ENCODE results near the gene COBL. TPM values are rescaled to one million over a fixed set of nuclear protein-coding genes. Genes with fewer than 3 reads are reported as not detected.

Gene COBL
- total and polyA plus RNA-seq, 2 of the 8 experiments (the other 6 are each of a cell fraction or from before 2014, with no cell fraction given) = 13.8 to 40.4 TPM

DNA sequence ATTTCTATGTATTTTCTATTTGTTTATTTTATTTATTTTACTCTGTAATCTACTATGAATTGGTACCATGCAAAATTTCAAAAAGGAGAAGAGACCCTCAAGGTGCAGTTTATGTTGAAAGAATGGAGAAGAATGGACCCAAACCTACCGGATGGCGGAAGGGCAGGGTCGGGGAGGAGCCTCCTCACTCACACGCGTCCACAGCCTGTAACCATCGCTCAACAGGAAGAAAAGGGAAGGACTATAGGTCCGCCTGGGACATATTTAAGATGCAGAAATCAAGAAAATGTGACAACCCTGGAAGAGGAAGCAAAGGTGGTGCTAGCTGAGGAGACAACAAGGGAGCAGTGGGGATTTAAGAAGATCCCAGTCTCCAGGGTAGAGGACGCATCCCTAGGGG is 158.4 kb downstream of the COBL start:
- Histone ChIP-seq H3K18ac (ENCODE audit: extremely low read depth, low read length) (no peak overlapping the region), H3K14ac (ENCODE audit: insufficient read length) (no peak overlapping the region), H3K79me2 (ENCODE audit: control insufficient read depth in 1 of 2, insufficient read depth in 2 of 2, low read length in 2 of 2) (no peaks in the 10 kb centered on the region), H3K4ac (replicated peaks; ENCODE audit: insufficient read length, low read depth, low read length) (no peak overlapping the region), H4K8ac (ENCODE audit: extremely low read depth, insufficient read depth, low read length) (peak overlapping the region; percentile 18; the same call in 1 of the 2 replicates), H3K56ac (replicated peaks; ENCODE audit: insufficient read length, low read depth, low read length) (no peak overlapping the region), H3K23me2 (ENCODE audit: low read depth, low read length) (no peaks in the 10 kb centered on the region; the same call in 1 of the 2 replicates), H2BK120ac (replicated peaks; ENCODE audit: low read depth, low read length) (no peak overlapping the region), H3K27ac (ENCODE audit: low read depth, low read length) (no peak overlapping the region), H2AFZ (ENCODE audit: low read length) (no peak overlapping the region), H3K27me3 (replicated peaks in 1 of 4; ENCODE audit: control insufficient read depth in 3 of 4, extremely low read depth in 1 of 4, insufficient read depth in 3 of 4, low read length in 3 of 4) (no peaks in the 10 kb centered on the region), H3K9ac (replicated peaks in 1 of 4; ENCODE audit: extremely low read depth in 1 of 4, low read depth in 3 of 4, low read length in 3 of 4) (no peak overlapping the region), H4K5ac (ENCODE audit: insufficient read length, low read depth, low read length) (no peak overlapping the region), H3K4me3 (ENCODE audit: extremely low read depth in 1 of 4, insufficient read depth in 2 of 4, low read depth in 3 of 4, low read length in 4 of 4) (no peak overlapping the region), H3K4me2 (ENCODE audit: insufficient read depth in 1 of 2, low read depth in 2 of 2, low read length in 2 of 2) (no peak overlapping the region), H2BK20ac (ENCODE audit: low read length) (no peak overlapping the region), H4K20me1 (replicated peaks in 1 of 2; ENCODE audit: control insufficient read depth in 1 of 2, insufficient read depth in 2 of 2, low read length in 2 of 2) (no peaks in the 10 kb centered on the region), H2BK5ac (ENCODE audit: low read depth, low read length) (no peak overlapping the region), H3K36me3 (ENCODE audit: control insufficient read depth in 2 of 4, insufficient read depth in 4 of 4, low read length in 3 of 4) (no peaks in the 10 kb centered on the region), H3K4me1 (replicated peaks in 1 of 4; ENCODE audit: control insufficient read depth in 3 of 4, insufficient read depth in 4 of 4, low read length in 3 of 4) (peaks cover 0 to 4% (median 0%) of the 10 kb centered on the region in 4 experiments; a peak in 2 of 7 replicates), H3K23ac (ENCODE audit: insufficient read length) (no peak overlapping the region), H3K79me1 (ENCODE audit: low read depth, low read length) (no peaks in the 10 kb centered on the region; the same call in 1 of the 2 replicates), H4K91ac (replicated peaks; ENCODE audit: insufficient read length, low read length) (no peak overlapping the region), H3K9me3 (ENCODE audit: insufficient read depth in 2 of 2, low read depth in 1 of 2, low read length in 1 of 2) (no peaks in the 10 kb centered on the region), H2BK12ac (ENCODE audit: low read depth, low read length) (no peak overlapping the region), H2AK5ac (ENCODE audit: low read depth, low read length) (no peak overlapping the region), H2BK15ac (ENCODE audit: low read length) (no peak overlapping the region)
- ChIA-PET CTCF (ENCODE audit: partially characterized antibody) (interaction anchor here (0.6 to 7.8 kb wide), 11 partner anchors 6 to 690 kb away, joined by 3 to 155 read pairs (median 3); no protein-coding TSS in a partner anchor), POLR2A (ENCODE audit: partially characterized antibody) (interaction anchor here (0.6 kb wide), 1 partner anchor 86 kb away, joined by 5 read pairs; no protein-coding TSS in a partner anchor)
- TF ChIP-seq YY1 (IDR thresholded peaks at IDR 0.05; ENCODE audit: low read depth, low read length) (no peak), RNF2 (IDR thresholded peaks at IDR 0.05; ENCODE audit: borderline replicate concordance, low read depth, low read length, missing control alignments, poor library complexity, severe bottlenecking) (no peak), CEBPB (IDR thresholded peaks at IDR 0.05; ENCODE audit: low read depth, low read length) (no peak), SIN3A (conservative IDR thresholded peaks at IDR 0.05 in 1 of 2, IDR thresholded peaks at IDR 0.05 in 1 of 2; ENCODE audit: low read depth in 1 of 2, low read length in 2 of 2) (no peak), BACH1 (IDR thresholded peaks at IDR 0.05; ENCODE audit: low read length) (no peak), KDM4A (IDR thresholded peaks at IDR 0.05; ENCODE audit: low read depth, low read length, severe bottlenecking) (no peak), EP300 (IDR thresholded peaks at IDR 0.05; ENCODE audit: borderline replicate concordance in 1 of 2, low read depth in 2 of 2, low read length in 2 of 2) (no peak), GABPA (IDR thresholded peaks at IDR 0.05; ENCODE audit: borderline replicate concordance, insufficient read depth, low read length) (no peak), CREB1 (IDR thresholded peaks at IDR 0.05) (no peak), EZH2 (IDR thresholded peaks at IDR 0.05; ENCODE audit: low read depth, low read length, severe bottlenecking) (no peak), RXRA (IDR thresholded peaks at IDR 0.05; ENCODE audit: insufficient read depth, low read depth, low read length) (no peak)
- DNase-seq (ENCODE audit: low read depth in 1 of 2, low spot score in 2 of 2) (no peak), FAIRE-seq (no peak)
- WGBS, 2 experiments (ENCODE audit: extremely low coverage in 1 of 2, insufficient coverage in 1 of 2, insufficient read length in 1 of 2, insufficient replicate concordance in 2 of 2, low coverage in 1 of 2, low lambda C conversion rate in 2 of 2, missing lambda C conversion rate in 1 of 2) = 94% methylated on average over 8 of the region's 8 CpGs; no CpG with 5 or more reads in 1 of the 2 experiments
